Muscle layer of duodenum (tissue), 2 donors: Measurements from ENCODE around the gene NFATC2.
A peak's percentile ranks its signal among the peaks of the same experiment; 100 is the strongest.

Experiments
- H3K27ac ChIP-seq: one replicate; pipeline ENCODE4 v1.7.0; 2013; ENCODE audit warnings: mild to moderate bottlenecking, low read length
- H3K27me3 ChIP-seq: one replicate; pipeline ENCODE4 v1.7.0; 2013; ENCODE audit warnings: low read depth, mild to moderate bottlenecking, control low read depth, low read length
- H3K36me3 ChIP-seq, 2 donors: one replicate each; pipeline ENCODE4 v1.7.0; 2013; ENCODE audit warnings: low read length in 2 of 2, control low read depth in 1 of 2, mild to moderate bottlenecking in 1 of 2; ENCODE audit not compliant: insufficient read depth in 2 of 2, control insufficient read depth in 1 of 2
- H3K4me1 ChIP-seq, 2 donors: one replicate each; pipeline ENCODE4 v1.7.0; 2013; ENCODE audit warnings: low read length in 2 of 2, mild to moderate bottlenecking in 2 of 2, control low read depth in 1 of 2, moderate library complexity in 1 of 2; ENCODE audit not compliant: insufficient read depth in 2 of 2, control insufficient read depth in 1 of 2
- H3K4me3 ChIP-seq, 2 donors: one replicate each; pipeline ENCODE4 v1.7.0; 2013; ENCODE audit warnings: low read length in 2 of 2, low read depth in 1 of 2, mild to moderate bottlenecking in 1 of 2
- H3K9me3 ChIP-seq, 2 donors: one replicate each; pipeline ENCODE4 v1.7.0; 2013; ENCODE audit warnings: low read length in 2 of 2, control low read depth in 1 of 2, mild to moderate bottlenecking in 1 of 2; ENCODE audit not compliant: control insufficient read depth in 1 of 2
- donor health status: healthy.

The NFATC2 gene

DNA sequence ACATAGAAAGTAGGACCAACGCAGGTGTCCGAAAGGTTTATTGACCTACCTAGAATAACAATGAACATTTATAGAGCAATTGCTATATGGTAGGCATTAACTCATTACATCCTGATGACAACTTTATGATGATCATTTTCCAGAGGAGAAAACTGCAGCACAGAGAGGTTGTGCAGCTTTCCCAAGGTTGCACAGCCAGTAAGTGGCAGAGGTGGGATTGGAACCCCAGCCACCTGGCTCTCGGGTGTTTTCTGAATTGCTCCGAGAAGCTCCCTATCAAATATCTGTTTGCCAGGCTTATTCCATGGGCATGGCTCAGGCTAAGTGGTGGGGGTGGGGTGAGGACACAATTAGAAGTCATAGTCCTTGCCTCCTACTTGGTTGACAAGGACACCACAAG lies 24.1 kb upstream of the NFATC2 start:
- peak overlapping the region; percentile 78 for H3K27ac ChIP-seq
- H3K4me3 ChIP-seq: no peak overlapping the region
- no peaks in the 10 kb centered on the region for H3K27me3 ChIP-seq
- H3K9me3 ChIP-seq: no peaks in the 10 kb centered on the region
- H3K36me3 ChIP-seq: peaks cover 0 to 10% of the 10 kb centered on the region in 2 donors
- peaks cover 19 to 44% of the 10 kb centered on the region in 2 donors for H3K4me1 ChIP-seq

DNA sequence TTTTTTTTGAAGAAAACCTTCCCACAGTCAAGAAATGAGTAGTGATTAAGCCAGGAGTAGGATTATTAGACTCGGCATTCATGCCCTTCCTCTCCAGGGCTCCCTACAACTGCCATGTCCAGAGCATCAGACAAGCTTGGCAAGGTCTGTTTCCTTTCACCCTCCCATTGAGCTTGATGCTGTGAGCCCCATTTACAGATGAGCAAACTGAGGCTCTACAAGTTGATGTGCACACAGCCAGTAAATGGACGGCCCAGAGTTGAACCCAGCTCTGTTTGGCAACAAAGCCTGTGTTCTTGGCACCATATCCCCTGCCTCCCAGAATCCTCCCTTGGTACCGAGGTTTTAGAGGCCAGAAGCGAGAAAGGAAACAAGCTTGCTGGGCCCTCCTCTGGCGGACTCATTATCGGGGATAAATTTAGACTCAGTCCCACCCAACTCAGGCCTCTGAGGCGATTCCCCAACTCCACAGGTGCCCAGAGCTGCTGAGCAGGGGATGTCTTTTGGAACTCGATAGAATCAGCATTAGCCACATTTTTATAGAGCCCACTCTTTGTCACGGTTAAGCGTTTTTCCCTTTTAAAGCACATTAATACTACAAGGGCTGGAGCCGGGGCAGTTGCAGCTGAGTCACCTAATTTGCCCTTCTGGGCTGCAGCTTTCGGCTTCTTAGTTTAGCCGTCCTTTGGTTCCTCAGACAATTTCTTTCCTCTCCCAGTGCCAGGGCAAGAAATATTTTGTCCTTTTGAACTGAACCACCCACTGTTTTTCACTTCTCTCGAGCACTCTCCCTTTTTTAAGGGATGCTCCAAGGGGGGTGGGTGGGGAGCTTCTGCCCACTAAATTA lies 23.0 kb upstream of the NFATC2 start:
- H3K27me3 ChIP-seq: peaks cover 4% of the 10 kb centered on the region
- H3K4me3 ChIP-seq: no peak overlapping the region
- peak overlapping the region; percentile 78 for H3K27ac ChIP-seq
- H3K9me3 ChIP-seq: no peaks in the 10 kb centered on the region
- peaks cover 24 to 47% of the 10 kb centered on the region in 2 donors for H3K4me1 ChIP-seq
- H3K36me3 ChIP-seq: peaks cover 0 to 10% of the 10 kb centered on the region in 2 donors

DNA sequence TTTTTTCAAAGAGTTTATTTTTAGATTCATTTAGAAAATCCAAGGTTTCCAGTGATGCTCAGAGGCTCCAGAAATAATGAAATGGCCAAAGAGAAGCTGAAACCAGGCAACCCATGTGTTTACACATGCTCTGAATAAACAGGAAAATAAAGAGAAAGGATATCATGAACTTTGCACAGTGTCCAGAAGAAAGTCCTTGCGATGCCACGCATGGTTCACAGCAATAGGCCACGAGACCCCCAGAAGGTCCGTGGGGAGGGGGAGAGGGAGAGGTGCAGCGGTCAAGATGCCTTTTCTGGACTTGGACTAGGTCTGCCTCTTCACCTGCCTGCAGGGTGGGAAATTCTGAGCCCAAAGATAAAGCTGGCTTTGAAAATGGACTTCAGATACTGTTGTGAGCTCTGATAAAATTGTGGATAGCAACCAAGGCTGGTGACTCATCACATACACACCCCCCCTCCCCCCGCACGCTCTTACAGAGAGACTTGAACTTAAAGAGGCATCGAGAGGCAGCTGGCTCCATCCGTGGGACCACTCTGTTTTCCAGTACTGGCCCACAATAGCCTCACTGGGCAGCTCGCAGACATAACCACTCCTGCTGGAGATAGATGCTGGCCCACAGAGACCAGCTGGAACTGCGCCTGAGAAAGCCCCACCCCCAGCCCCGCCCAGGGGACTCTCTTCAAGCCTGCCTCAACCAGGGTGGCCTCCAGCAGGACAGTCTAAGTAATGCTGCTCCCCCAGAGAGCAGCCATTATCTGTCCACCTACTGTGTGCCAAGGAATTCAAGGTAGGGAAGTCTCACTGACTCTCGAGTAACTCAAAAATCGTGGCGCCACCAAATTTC lies 21.2 kb upstream of the NFATC2 start:
- Histone ChIP-seq H3K27ac (peak overlapping the region; percentile 77), H3K36me3 (peaks cover 0 to 10% of the 10 kb centered on the region in 2 donors), H3K27me3 (peaks cover 11% of the 10 kb centered on the region), H3K9me3 (no peaks in the 10 kb centered on the region), H3K4me1 (peaks cover 29 to 48% of the 10 kb centered on the region in 2 donors), H3K4me3 (peak overlapping the region; percentile 72 to 79)

DNA sequence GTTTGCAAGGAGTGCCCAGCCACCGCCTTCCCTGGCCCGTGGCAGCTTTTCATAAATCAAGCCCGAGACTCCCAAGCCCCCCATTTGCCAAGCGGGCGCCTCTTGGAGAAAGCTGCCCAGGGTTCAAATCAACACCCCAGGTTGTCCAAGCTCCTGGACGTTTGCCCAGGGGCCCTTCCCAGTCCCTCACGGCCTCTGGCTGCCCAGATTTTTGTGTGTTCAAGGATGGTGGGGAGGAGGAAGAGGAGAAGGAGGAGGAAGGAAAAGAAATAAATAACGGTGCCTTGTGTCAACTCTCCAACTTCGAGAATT lies 20.6 kb upstream of the NFATC2 start:
- peaks cover 29 to 48% of the 10 kb centered on the region in 2 donors for H3K4me1 ChIP-seq
- H3K9me3 ChIP-seq: no peaks in the 10 kb centered on the region
- peaks cover 0 to 10% of the 10 kb centered on the region in 2 donors for H3K36me3 ChIP-seq
- peaks cover 11% of the 10 kb centered on the region for H3K27me3 ChIP-seq
- peak overlapping the region; percentile 72 to 79 for H3K4me3 ChIP-seq
- H3K27ac ChIP-seq: peak overlapping the region; percentile 77

DNA sequence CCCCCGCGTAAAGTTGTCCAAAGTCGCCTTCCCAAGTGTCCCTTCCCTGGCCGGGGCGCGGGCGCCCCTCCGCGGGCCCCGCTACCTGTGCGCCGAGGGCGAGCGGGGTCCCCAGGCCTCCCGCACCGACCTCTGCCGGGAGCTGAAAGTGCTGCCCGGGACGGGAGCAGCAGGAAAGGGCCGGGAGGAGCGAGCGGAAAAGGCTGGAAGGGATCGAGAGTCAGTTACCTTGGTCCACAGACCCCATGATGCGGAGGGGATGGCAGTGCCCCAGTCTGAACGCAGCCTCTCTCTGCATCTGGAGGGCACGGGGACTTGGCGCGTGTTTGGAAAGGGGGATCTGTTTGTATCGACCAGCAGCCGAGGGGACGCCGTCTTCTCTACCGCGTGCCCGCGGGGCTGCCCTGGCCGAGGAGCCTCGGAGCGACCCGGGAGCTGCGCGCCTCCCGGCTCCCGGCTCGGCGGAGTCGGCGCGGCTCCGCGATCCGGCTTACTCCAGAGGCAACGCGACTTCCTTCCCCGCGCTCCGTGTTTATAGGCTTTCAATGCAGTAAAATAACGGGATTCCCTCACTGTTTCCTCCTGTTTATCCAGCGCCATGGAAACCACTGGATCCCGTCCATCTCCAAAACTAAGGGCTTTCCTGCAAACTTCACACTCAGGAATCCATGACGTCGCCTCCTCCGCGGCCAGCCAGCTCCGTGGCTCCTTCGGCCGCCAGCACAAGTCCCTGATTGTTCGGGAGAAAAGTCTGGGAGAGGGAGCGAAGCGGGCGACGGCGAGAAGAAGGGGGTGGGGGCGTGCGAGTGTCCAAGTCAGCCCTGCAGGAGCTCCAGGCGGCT lies 20.0 kb upstream of the NFATC2 start:
- peaks cover 0 to 10% of the 10 kb centered on the region in 2 donors for H3K36me3 ChIP-seq
- peaks cover 11% of the 10 kb centered on the region for H3K27me3 ChIP-seq
- peak overlapping the region; percentile 91 for H3K27ac ChIP-seq
- peak overlapping the region; percentile 72 to 79 for H3K4me3 ChIP-seq
- H3K4me1 ChIP-seq: peaks cover 29 to 48% of the 10 kb centered on the region in 2 donors
- H3K9me3 ChIP-seq: no peaks in the 10 kb centered on the region

DNA sequence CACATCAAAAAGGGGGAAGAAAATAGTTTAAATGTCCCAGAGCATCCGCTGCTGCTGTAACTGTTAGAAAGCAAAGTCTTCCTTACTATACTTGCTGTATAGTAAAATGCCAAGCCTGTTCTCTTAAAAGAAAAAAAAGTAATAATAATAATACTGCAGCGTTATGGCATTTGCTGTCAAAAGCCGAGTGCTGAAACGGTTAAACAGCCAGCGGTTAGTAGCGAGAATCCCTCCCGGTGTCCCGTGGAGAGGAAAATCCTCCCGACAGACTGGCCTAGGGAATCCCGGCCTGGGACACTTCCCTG lies 19.5 kb upstream of the NFATC2 start:
- H3K4me1 ChIP-seq: peaks cover 29 to 48% of the 10 kb centered on the region in 2 donors
- peak overlapping the region; percentile 91 for H3K27ac ChIP-seq
- peak overlapping the region; percentile 72 to 79 for H3K4me3 ChIP-seq
- no peaks in the 10 kb centered on the region for H3K9me3 ChIP-seq
- peaks cover 0 to 10% of the 10 kb centered on the region in 2 donors for H3K36me3 ChIP-seq
- peaks cover 11% of the 10 kb centered on the region for H3K27me3 ChIP-seq

DNA sequence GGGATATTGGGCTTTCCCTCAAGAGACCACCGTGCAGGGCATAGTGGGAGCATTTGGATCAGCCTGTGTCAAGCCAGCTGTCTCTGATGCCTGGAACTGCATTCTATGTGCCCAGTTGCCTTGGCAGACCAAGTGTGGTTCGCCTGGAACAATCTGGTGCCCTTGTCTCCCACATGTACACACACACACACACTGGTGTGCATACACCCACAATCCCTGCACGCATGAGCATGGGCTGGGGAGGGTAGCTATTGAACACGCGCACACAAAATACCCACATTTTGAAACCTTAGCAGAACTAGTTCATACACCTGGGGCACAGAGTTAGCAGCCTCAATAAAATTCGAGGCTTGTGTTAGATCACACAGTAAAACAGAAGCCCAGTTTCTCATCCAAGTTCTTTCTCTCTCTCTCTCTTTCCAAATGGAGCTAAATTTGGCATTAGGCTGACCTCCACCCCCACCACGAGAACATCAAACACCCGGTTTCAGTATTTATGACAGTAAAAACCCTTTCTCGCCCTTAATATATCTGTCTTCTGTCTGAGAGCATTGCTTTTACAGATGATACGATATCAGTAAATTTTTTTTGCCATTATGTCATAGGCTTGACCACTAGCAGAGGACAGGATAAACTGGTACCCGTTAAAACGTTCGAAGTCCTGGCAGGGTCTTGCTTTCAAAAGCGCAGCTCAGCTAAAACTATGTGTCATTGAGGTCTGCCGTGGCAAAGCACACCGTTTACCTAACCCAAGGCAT lies 18.2 kb upstream of the NFATC2 start:
- peaks cover 11% of the 10 kb centered on the region for H3K27me3 ChIP-seq
- peak overlapping the region; percentile 68 to 72 for H3K4me3 ChIP-seq
- H3K4me1 ChIP-seq: peaks cover 25 to 43% of the 10 kb centered on the region in 2 donors
- peak overlapping the region; percentile 91 for H3K27ac ChIP-seq
- H3K36me3 ChIP-seq: peaks cover 0 to 10% of the 10 kb centered on the region in 2 donors
- H3K9me3 ChIP-seq: no peaks in the 10 kb centered on the region

DNA sequence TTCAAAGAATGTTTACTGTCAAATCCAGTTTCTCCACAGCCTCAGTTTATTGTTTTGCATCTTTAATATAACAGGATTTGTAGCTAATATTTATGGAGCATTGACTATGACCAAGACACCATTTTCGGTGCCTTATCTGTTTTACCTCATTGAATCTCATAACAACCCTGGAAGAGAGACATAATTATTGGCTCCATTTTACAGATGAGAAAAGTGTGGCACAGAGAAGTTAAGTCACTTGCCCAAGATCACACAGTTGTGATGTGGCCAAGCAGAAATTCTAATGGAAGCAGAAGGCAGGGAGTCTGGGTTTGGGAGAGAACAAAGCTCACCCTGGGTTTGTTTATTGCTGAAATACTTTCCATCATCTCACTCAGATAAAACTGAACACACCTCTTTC lies 17.5 kb upstream of the NFATC2 start:
- H3K36me3 ChIP-seq: peaks cover 0 to 10% of the 10 kb centered on the region in 2 donors
- H3K9me3 ChIP-seq: no peaks in the 10 kb centered on the region
- H3K27me3 ChIP-seq: peaks cover 11% of the 10 kb centered on the region
- H3K4me3 ChIP-seq: peak overlapping the region; percentile 68 to 72
- no peak overlapping the region for H3K27ac ChIP-seq
- H3K4me1 ChIP-seq: peaks cover 19 to 37% of the 10 kb centered on the region in 2 donors

DNA sequence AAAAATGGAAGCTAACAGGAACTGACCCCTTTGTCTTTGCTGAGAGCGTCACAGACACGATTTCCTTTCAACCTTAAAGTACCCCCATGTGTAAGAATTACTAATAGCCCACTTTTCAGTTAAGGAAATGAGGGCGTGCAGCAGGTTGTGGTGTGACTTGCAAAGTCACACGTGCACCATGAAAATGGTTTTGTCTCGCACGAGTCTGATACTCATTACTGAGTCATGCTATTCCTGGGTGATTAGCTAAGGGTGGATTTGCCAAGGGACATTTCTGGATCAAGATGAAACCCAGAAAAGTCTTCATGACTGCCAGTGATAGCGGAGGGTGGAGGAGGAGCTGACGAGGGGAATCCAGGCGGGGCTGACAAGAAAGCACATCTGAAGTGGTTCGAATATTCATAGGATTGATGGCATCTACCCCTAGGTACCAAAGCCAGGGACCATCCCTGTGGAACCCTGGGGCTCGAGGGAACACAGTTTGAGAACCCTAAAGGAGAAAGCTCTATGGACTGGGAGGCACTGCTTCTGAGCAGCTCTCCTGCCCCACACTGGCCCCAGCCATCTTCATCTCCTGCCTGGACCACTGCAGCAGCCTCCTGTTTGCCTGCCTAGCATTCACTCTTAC lies 12.1 kb upstream of the NFATC2 start:
- Histone ChIP-seq H3K27ac (no peak overlapping the region), H3K27me3 (peaks cover 2% of the 10 kb centered on the region), H3K4me1 (no peaks in the 10 kb centered on the region), H3K4me3 (no peak overlapping the region), H3K36me3 (no peaks in the 10 kb centered on the region), H3K9me3 (no peaks in the 10 kb centered on the region)

DNA sequence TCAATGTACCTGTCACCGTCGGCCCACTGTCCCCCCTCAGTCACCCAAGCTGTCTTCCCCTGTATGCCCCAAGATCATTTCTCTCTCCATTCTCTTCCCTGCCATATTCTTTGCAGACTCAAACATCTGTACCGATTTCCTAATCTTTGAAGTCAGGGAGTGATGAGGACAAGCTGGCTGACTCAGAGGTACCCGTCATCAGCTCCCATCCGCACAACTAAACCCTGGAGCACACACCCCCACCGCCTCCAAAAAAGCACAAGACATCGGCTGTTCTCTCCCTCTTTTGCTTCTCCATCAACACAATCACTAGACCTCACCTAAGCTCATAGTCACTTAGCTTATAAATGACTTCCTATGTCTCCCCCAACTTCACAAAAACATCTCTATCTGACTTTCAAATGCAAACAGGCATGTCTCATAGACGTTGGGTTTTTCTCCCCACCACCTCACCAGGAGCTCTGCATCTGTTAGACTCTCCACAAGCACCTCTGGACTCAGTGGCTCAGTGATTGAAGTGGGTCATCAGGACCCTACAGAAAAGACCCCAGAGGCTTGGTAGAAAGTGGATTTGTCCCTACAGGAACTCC lies 11.5 kb upstream of the NFATC2 start:
- no peak overlapping the region for H3K27ac ChIP-seq
- H3K27me3 ChIP-seq: no peaks in the 10 kb centered on the region
- H3K4me1 ChIP-seq: no peaks in the 10 kb centered on the region
- H3K9me3 ChIP-seq: no peaks in the 10 kb centered on the region
- H3K36me3 ChIP-seq: no peaks in the 10 kb centered on the region
- no peak overlapping the region for H3K4me3 ChIP-seq
